ENCODE results near the gene PLEKHH2. TPM values are rescaled to one million over a fixed set of nuclear protein-coding genes. Genes with fewer than 3 reads are reported as not detected.

The PLEKHH2 gene
- total RNA-seq (3.6 and 5.1 TPM in 2 replicates), polyA plus RNA-seq (2.2 and 3.3 TPM in 2 replicates)

DNA sequence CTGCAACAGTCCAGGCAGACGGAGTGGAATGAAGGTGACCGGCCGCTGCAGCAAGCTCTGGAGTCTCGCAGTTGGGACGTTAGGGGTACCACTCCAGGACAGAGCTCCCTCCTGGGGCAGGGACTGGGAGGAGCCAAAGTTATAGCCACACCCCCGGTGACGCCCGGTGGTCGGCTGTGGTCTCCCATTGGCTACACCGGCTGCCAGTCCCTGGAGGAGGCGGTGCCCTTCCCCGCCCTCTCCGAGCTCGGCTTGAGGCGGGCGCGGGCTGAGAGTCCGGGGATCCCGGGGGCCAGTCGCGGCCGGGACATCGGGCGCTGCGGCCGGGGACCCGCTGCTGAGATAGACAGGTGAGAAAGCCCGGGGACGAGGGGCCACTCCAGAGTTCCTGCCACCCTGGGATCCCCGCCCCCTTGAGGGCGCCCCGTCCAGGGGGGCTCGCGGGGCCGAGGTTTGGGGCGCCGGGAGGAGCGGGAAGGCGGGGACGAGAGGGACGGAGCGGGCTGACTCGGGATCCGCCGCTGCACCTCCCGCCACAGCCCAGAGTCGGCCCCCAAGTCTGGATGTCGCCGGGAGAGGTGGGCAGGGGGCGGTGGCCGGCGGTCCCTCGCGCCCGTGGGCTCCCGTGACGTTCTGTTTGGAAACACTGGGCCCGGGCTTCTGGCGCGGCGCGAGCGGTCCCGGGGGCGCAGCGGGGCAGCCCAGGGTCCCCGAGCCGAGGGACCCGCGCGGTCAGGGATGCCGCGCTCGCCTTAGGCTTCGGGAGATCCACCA is at the start of gene PLEKHH2:
PLEKHH2 (plus strand) TSS at position 231 of the 774 bp plus-strand sequence. CDS start 7,414 bp downstream, outside the sequence.
- Histone ChIP-seq H2AFZ (peak within 1 kb of the TSS; percentile 71), H3K4me3 (peak within 1 kb of the TSS; percentile 54), H3K4me1 (ENCODE audit: insufficient read depth) (peaks cover 5% of the 10 kb centered on the region), H3K27me3 (peaks cover 5% of the 10 kb centered on the region), H3K9me2 (replicated peaks; ENCODE audit: insufficient read depth) (no peaks in the 10 kb centered on the region), H3K79me2 (no peaks in the 10 kb centered on the region), H3K27ac (no peak within 1 kb of the TSS), H3K36me3 (replicated peaks; ENCODE audit: insufficient read depth, low read depth) (no peaks in the 10 kb centered on the region), H4K20me1 (ENCODE audit: insufficient read depth, poor library complexity, severe bottlenecking) (no peaks in the 10 kb centered on the region), H3K9me3 (ENCODE audit: low read depth) (no peaks in the 10 kb centered on the region), H3K4me2 (peak within 1 kb of the TSS; percentile 94)
- no peak for TF ChIP-seq EZH2 (IDR thresholded peaks at IDR 0.05; ENCODE audit: borderline replicate concordance)
- DNase-seq (ENCODE audit: low spot score): peak; percentile 93
- WGBS (ENCODE audit: low lambda C conversion rate, missing lambda C conversion rate): 1% methylated on average over 49 of the region's 75 CpGs

DNA sequence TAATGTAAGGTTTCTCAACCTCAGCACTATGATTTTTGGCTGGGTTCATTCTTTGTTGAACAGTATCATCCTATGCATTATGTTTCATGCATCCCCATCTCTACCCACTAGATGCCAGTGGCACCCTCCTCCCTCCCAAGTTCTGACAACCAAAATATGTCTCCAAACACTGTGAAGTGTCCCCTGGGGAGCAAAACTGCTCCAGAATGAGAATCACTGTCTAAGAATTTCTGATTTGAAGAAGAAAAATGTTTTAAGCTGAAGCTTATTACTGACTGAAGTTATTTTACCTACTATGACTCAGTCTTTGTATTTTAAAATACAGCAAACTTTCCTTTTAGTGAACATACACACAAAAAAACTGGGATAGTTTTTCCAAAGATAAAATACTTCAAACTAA is 44.6 kb upstream of the PLEKHH2 start:
- H3K36me3 ChIP-seq (replicated peaks; ENCODE audit: insufficient read depth, low read depth): peaks cover 4% of the 10 kb centered on the region
- peaks cover 13% of the 10 kb centered on the region for H3K79me2 ChIP-seq
- no peaks in the 10 kb centered on the region for H3K27me3 ChIP-seq
- no peak overlapping the region for H3K27ac ChIP-seq
- no peaks in the 10 kb centered on the region for H3K9me2 ChIP-seq (replicated peaks; ENCODE audit: insufficient read depth)
- H2AFZ ChIP-seq: no peak overlapping the region
- H3K9me3 ChIP-seq (ENCODE audit: low read depth): no peaks in the 10 kb centered on the region
- H3K4me1 ChIP-seq (ENCODE audit: insufficient read depth): no peaks in the 10 kb centered on the region
- TF ChIP-seq EZH2 (IDR thresholded peaks at IDR 0.05; ENCODE audit: borderline replicate concordance) (no peak), EZH2phosphoT487 (IDR thresholded peaks at IDR 0.05; ENCODE audit: low read depth, severe bottlenecking, unreplicated experiment) (no peak)
- TF ChIP-seq, protein P1, sequence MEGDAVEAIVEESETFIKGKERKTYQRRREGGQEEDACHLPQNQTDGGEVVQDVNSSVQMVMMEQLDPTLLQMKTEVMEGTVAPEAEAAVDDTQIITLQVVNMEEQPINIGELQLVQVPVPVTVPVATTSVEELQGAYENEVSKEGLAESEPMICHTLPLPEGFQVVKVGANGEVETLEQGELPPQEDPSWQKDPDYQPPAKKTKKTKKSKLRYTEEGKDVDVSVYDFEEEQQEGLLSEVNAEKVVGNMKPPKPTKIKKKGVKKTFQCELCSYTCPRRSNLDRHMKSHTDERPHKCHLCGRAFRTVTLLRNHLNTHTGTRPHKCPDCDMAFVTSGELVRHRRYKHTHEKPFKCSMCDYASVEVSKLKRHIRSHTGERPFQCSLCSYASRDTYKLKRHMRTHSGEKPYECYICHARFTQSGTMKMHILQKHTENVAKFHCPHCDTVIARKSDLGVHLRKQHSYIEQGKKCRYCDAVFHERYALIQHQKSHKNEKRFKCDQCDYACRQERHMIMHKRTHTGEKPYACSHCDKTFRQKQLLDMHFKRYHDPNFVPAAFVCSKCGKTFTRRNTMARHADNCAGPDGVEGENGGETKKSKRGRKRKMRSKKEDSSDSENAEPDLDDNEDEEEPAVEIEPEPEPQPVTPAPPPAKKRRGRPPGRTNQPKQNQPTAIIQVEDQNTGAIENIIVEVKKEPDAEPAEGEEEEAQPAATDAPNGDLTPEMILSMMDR (IDR thresholded peaks at IDR 0.05; ENCODE audit: poor library complexity): no peak
- H3K4me2 ChIP-seq: no peak overlapping the region
- DNase-seq (ENCODE audit: low spot score): no peak
- H3K4me3 ChIP-seq: no peak overlapping the region
- H4K20me1 ChIP-seq (ENCODE audit: insufficient read depth, poor library complexity, severe bottlenecking): no peaks in the 10 kb centered on the region

- Histone ChIP-seq H3K9me3 (ENCODE audit: low read depth) (no peaks in the 10 kb centered on the region), H3K4me2 (no peak overlapping the region), H3K79me2 (peaks cover 13% of the 10 kb centered on the region), H3K4me1 (ENCODE audit: insufficient read depth) (no peaks in the 10 kb centered on the region), H3K9me2 (replicated peaks; ENCODE audit: insufficient read depth) (no peaks in the 10 kb centered on the region), H2AFZ (no peak overlapping the region), H3K27me3 (no peaks in the 10 kb centered on the region), H3K27ac (no peak overlapping the region), H3K4me3 (no peak overlapping the region), H4K20me1 (ENCODE audit: insufficient read depth, poor library complexity, severe bottlenecking) (no peaks in the 10 kb centered on the region), H3K36me3 (replicated peaks; ENCODE audit: insufficient read depth, low read depth) (peaks cover 3% of the 10 kb centered on the region)
- no peak for DNase-seq (ENCODE audit: low spot score)
- WGBS (ENCODE audit: low lambda C conversion rate, missing lambda C conversion rate): 94% methylated on average over 3 of the region's 3 CpGs
- TF ChIP-seq EZH2phosphoT487 (IDR thresholded peaks at IDR 0.05; ENCODE audit: low read depth, severe bottlenecking, unreplicated experiment) (no peak), EZH2 (IDR thresholded peaks at IDR 0.05; ENCODE audit: borderline replicate concordance) (no peak)
- TF ChIP-seq, protein P1 (IDR thresholded peaks at IDR 0.05; ENCODE audit: poor library complexity): no peak
Measured at GRCh38 chr2:43593254-43593653, 43.8 kb upstream of the PLEKHH2 start.

- Histone ChIP-seq H3K36me3 (replicated peaks; ENCODE audit: insufficient read depth, low read depth) (no peaks in the 10 kb centered on the region), H3K9me3 (ENCODE audit: low read depth) (no peaks in the 10 kb centered on the region), H3K4me3 (peak overlapping the region; percentile 44), H3K27ac (peak overlapping the region; percentile 85), H3K4me2 (peak overlapping the region; percentile 86), H2AFZ (peak overlapping the region; percentile 77), H4K20me1 (ENCODE audit: insufficient read depth, poor library complexity, severe bottlenecking) (no peaks in the 10 kb centered on the region), H3K9me2 (replicated peaks; ENCODE audit: insufficient read depth) (no peaks in the 10 kb centered on the region), H3K27me3 (no peaks in the 10 kb centered on the region), H3K79me2 (peaks cover 13% of the 10 kb centered on the region), H3K4me1 (ENCODE audit: insufficient read depth) (no peaks in the 10 kb centered on the region)
- TF ChIP-seq EZH2phosphoT487 (IDR thresholded peaks at IDR 0.05; ENCODE audit: low read depth, severe bottlenecking, unreplicated experiment): no peak
- TF ChIP-seq EZH2 (IDR thresholded peaks at IDR 0.05; ENCODE audit: borderline replicate concordance): no peak
- TF ChIP-seq, protein P1 (IDR thresholded peaks at IDR 0.05; ENCODE audit: poor library complexity): no peak
- 95% methylated on average over 3 of the region's 3 CpGs for WGBS (ENCODE audit: low lambda C conversion rate, missing lambda C conversion rate)
- DNase-seq (ENCODE audit: low spot score): no peak
Measured at GRCh38 chr2:43594875-43595274, 42.2 kb upstream of the PLEKHH2 start.

Data from hepatocyte (in vitro differentiated cells).